GM12892 (cell line): ENCODE data around the gene MAPRE2.

ENCODE experiments used
- POLR2A ChIP-seq: IDR thresholded peaks from 2 replicates; pipeline ENCODE4 v1.6.1; 2011; ENCODE audit warnings: low read depth, low read length, control low read depth
- POLR2AphosphoS5 ChIP-seq: IDR thresholded peaks from 2 replicates; pipeline ENCODE4 v1.6.1; 2011; ENCODE audit warnings: low read depth, low read length, control low read depth

- TF ChIP-seq POLR2A: no peak
- TF ChIP-seq POLR2AphosphoS5: no peak
Observed at GRCh38 chr18:35045806-35046205, 4.6 kb downstream of the MAPRE2 start.
